OCI-LY3 (cell line): ENCODE data around the gene SYCN.
"Not testable (repeated sequence)": the region's sequence is repeated elsewhere in the genome, so short reads cannot be mapped to it uniquely, and the experiment has no call there.

Experiments used
- H2AFZ ChIP-seq: fragments of 200-600, 300-600 bp; shearing (Covaris generic); 2 replicates; pipeline ENCODE4 v1.6.0; 2014; ENCODE audit warnings: antibody characterized with exemption, low read depth, low read length
- H3K27ac ChIP-seq: fragments of 200-600, 300-600 bp; sonication (generic); 2 replicates; pipeline ENCODE4 v1.5.1; 2014; ENCODE audit warnings: mild to moderate bottlenecking, low read length, moderate library complexity, mixed read lengths
- H3K27me3 ChIP-seq: fragments of 200-600, 300-600 bp; sonication (generic); 2 replicates; pipeline ENCODE4 v1.6.1; 2014; ENCODE audit warnings: low read depth, low read length, mixed read lengths
- H3K36me3 ChIP-seq: fragments of 200-600, 300-600 bp; sonication (generic); replicated peaks from 2 replicates; pipeline ENCODE3; 2014; ENCODE audit warnings: low read depth, low read length, mixed read lengths
- H3K4me1 ChIP-seq: fragments of 300-600, 200-600 bp; sonication (generic); 2 replicates; pipeline ENCODE4 v1.6.1; 2014; ENCODE audit warnings: low read length, mixed read lengths
- H3K4me2 ChIP-seq: fragments of 200-600, 300-600 bp; sonication (generic); 2 replicates; pipeline ENCODE4 v1.6.1; 2014; ENCODE audit warnings: low read length, mixed read lengths
- H3K4me3 ChIP-seq: fragments of 300-600, 200-600 bp; sonication (generic); 2 replicates; pipeline ENCODE4 v1.5.1; 2014; ENCODE audit warnings: antibody characterized with exemption, mild to moderate bottlenecking, low read length, moderate library complexity
- H3K79me2 ChIP-seq: fragments of 300-600, 200-600 bp; shearing (Covaris generic); 2 replicates; pipeline ENCODE4 v1.6.1; 2014; ENCODE audit warnings: mild to moderate bottlenecking, low read length, mixed read lengths
- H3K9ac ChIP-seq: fragments of 300-600, 200-600 bp; shearing (Covaris generic); 2 replicates; pipeline ENCODE4 v1.6.0; 2014; ENCODE audit warnings: mild to moderate bottlenecking, low read length, moderate library complexity
- H3K9me3 ChIP-seq: fragments of 200-600, 300-600 bp; shearing (Covaris generic); 2 replicates; pipeline ENCODE4 v1.6.1; 2014; ENCODE audit warnings: low read length, mixed read lengths; ENCODE audit not compliant: insufficient read depth
- H4K20me1 ChIP-seq: fragments of 200-600, 300-600 bp; sonication (generic); 2 replicates; pipeline ENCODE4 v1.6.1; 2016; ENCODE audit warnings: low read length, mixed read lengths; ENCODE audit not compliant: insufficient read depth
- CTCF ChIP-seq: fragments of 200-600, 300-600 bp; sonication (generic); IDR thresholded peaks from 2 replicates; pipeline ENCODE4 v1.5.1; 2014; ENCODE audit warnings: antibody characterized with exemption, low read length, low read depth
- EZH2phosphoT487 ChIP-seq: fragments of 200-600 bp; shearing (Covaris generic); IDR thresholded peaks from 2 replicates; pipeline ENCODE4 v1.6.1; 2018; ENCODE audit warnings: antibody characterized with exemption, mixed run types, low read depth

The SYCN gene

GRCh38 chr19:39244410-39245100, 40.5 kb upstream of the SYCN start, which contains the start of gene IFNL3:
IFNL3 (minus strand) TSS chr19:39245006; CDS start chr19:39244967, 39 bp downstream.
- H4K20me1 ChIP-seq, H3K4me1 ChIP-seq, H3K9ac ChIP-seq, H3K4me3 ChIP-seq, H3K27me3 ChIP-seq, H2AFZ ChIP-seq, H3K4me2 ChIP-seq, H3K9me3 ChIP-seq, H3K36me3 ChIP-seq, H3K27ac ChIP-seq, H3K79me2 ChIP-seq: not testable (repeated sequence)

DNA sequence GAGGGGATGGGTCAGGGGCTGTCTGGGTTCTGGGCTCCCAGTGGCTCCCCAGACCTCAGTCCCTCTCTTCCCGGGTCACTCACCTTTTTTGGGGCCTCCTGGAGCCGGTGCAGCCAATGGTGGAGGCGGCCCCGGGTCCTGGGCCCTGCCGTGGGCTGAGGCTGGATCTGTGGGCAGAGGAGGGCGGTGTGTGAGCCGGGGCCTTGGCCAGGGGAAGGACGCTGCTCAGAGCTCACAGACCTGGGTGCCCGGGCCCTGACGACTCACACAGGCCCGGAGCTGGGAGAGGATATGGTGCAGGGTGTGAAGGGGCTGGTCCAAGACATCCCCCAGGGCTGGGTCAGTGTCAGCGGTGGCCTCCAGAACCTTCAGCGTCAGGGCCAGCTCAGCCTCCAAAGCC, 39.7 kb upstream of the SYCN start:
- not testable (repeated sequence) for H3K9ac ChIP-seq

DNA sequence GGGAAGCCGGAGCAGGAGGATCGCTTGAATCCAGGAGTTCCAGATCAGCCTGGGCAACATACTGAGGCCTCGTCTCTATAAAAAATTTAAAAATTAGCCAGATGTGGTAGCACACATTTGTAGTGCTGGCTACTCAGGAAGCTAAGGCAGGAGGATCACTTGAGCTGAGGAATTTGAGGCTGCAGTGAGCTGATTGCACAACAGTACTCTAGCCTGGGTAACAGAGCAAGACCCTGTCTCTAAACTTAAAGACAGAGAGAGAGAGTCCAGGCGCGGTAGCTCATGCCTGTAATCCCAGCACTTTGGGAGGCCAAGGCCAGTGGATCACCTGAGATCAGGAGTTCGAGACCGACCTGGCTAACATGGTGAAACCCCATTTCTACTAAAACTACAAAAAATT, 36.4 kb upstream of the SYCN start:
- Histone ChIP-seq H3K27me3 (0 out of 2 replicates have a peak, but pooled peaks cover 3% of the 10 kb centered on the region), H3K9me3 (no peaks in the 10 kb centered on the region), H3K79me2 (no peaks in the 10 kb centered on the region), H3K4me3 (no peak overlapping the region), H3K4me1 (peaks cover 12% of the 10 kb centered on the region), H3K9ac (no peak overlapping the region), H3K4me2 (no peak overlapping the region), H3K36me3 (no peaks in the 10 kb centered on the region), H3K27ac (no peak overlapping the region), H4K20me1 (no peaks in the 10 kb centered on the region), H2AFZ (no peak overlapping the region)
- no peak for TF ChIP-seq CTCF
- no peak for TF ChIP-seq EZH2phosphoT487

More for the DNA sequence above, 39.7 kb upstream of the SYCN start:
- not testable (repeated sequence) for H3K27me3 ChIP-seq, H3K4me2 ChIP-seq, H3K9me3 ChIP-seq, H3K79me2 ChIP-seq, H3K36me3 ChIP-seq, H3K27ac ChIP-seq, H2AFZ ChIP-seq, H3K4me1 ChIP-seq, H3K4me3 ChIP-seq, H4K20me1 ChIP-seq

- 0 out of 2 replicates have a peak, but pooled peaks cover 3% of the 10 kb centered on the region for H3K27me3 ChIP-seq
- no peaks in the 10 kb centered on the region for H3K36me3 ChIP-seq
- no peak overlapping the region for H3K4me2 ChIP-seq
- H4K20me1 ChIP-seq: no peaks in the 10 kb centered on the region
- H3K4me1 ChIP-seq: peaks cover 12% of the 10 kb centered on the region
- H2AFZ ChIP-seq: no peak overlapping the region
- H3K79me2 ChIP-seq: no peaks in the 10 kb centered on the region
- no peak overlapping the region for H3K4me3 ChIP-seq
- no peaks in the 10 kb centered on the region for H3K9me3 ChIP-seq
- no peak overlapping the region for H3K9ac ChIP-seq
- no peak for TF ChIP-seq EZH2phosphoT487
- no peak for TF ChIP-seq CTCF
- no peak overlapping the region for H3K27ac ChIP-seq
Measured at GRCh38 chr19:39238944-39239343, 34.9 kb upstream of the SYCN start.

DNA sequence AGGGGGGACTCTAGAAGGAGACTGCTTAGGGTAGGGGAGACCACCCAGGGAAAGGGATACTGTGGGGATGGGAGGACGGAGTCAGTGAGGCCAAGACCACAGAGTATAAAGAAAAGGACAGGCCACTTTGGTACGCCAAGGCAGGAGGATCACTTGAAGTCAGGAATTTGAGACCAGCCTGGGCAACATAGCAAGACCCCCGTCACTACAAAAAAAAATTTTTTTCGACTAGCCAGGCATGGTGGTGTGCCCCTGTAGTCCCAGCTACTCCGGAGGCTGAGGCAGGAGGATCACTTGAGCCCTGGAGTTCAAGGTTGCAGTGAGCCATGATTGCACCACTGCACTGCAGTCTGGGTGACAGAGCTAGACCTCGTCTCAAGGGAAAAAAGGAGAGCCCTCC, 34.1 kb upstream of the SYCN start:
- Histone ChIP-seq H3K4me1 (peaks cover 12% of the 10 kb centered on the region), H3K4me3 (peak overlapping the region; percentile 61), H3K36me3 (no peaks in the 10 kb centered on the region), H3K79me2 (no peaks in the 10 kb centered on the region), H4K20me1 (no peaks in the 10 kb centered on the region), H3K4me2 (peak overlapping the region; percentile 65), H3K9ac (peak overlapping the region; percentile 50), H3K27ac (no peak overlapping the region), H3K27me3 (0 out of 2 replicates have a peak, but pooled peaks cover 7% of the 10 kb centered on the region), H2AFZ (peak overlapping the region; percentile 77), H3K9me3 (no peaks in the 10 kb centered on the region)
- TF ChIP-seq EZH2phosphoT487: no peak
- no peak for TF ChIP-seq CTCF
